Natural killer cell treated with Interleukin-12 subunit alpha and Interleukin-12 subunit beta and Interleukin-15 and Interleukin-18, amount 100 ng/mL, for 72 hours (primary cell): Measurements from ENCODE around the gene STK16. TPM values are rescaled to one million over a fixed set of nuclear protein-coding genes. Genes with fewer than 3 reads are reported as not detected.
"Not testable (repeated sequence)": the region's sequence is repeated elsewhere in the genome, so short reads cannot be mapped to it uniquely, and the experiment has no call there.

Source experiments
- ATAC-seq, 2 donors: fragments of 150-1000 bp; cut with Tn5 transposase in 1 of 2; sonication (Bioruptor Pico), chemical (Tn5 transposase) in 1 of 2; 2 replicates each; pipeline ENCODE4 v1.10.0; 2021
- DNase-seq: peaks from one replicate; pipeline ENCODE4 v3.0.0; 2022; ENCODE audit warnings: low spot score
- H3K27ac Mint-ChIP-seq, 2 donors: 1 replicate in 1 of 2; 2 replicates in 1 of 2; pipeline ENCODE4 v1.8.0; 2022; ENCODE audit warnings: mixed read lengths in 2 of 2, mild to moderate bottlenecking in 1 of 2, moderate library complexity in 1 of 2
- H3K27me3 Mint-ChIP-seq, 2 donors: 1 replicate in 1 of 2; 2 replicates in 1 of 2; pipeline ENCODE4 v1.8.0; 2022; ENCODE audit warnings: mixed read lengths in 2 of 2
- H3K36me3 Mint-ChIP-seq: one replicate; pipeline ENCODE4 v1.8.0; 2022; ENCODE audit warnings: mixed read lengths
- H3K4me1 Mint-ChIP-seq, 2 donors: 1 replicate in 1 of 2; 2 replicates in 1 of 2; pipeline ENCODE4 v1.8.0; 2022; ENCODE audit warnings: low read depth in 2 of 2, mixed read lengths in 2 of 2, mild to moderate bottlenecking in 1 of 2
- H3K4me3 Mint-ChIP-seq: one replicate; pipeline ENCODE4 v1.8.0; 2022; ENCODE audit warnings: mixed read lengths
- H3K9me3 Mint-ChIP-seq: 2 replicates; pipeline ENCODE4 v1.8.0; 2022; ENCODE audit warnings: mixed read lengths
- total RNA-seq, 2 donors: library from RNA; stranded (reverse); gene quantifications; one replicate each; pipeline ENCODE4 v1.2.3, GENCODE V29; 2022

The STK16 gene, protein sequence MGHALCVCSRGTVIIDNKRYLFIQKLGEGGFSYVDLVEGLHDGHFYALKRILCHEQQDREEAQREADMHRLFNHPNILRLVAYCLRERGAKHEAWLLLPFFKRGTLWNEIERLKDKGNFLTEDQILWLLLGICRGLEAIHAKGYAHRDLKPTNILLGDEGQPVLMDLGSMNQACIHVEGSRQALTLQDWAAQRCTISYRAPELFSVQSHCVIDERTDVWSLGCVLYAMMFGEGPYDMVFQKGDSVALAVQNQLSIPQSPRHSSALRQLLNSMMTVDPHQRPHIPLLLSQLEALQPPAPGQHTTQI
- 10 to 100 TPM; 26.8 to 27.8 TPM for total RNA-seq

DNA sequence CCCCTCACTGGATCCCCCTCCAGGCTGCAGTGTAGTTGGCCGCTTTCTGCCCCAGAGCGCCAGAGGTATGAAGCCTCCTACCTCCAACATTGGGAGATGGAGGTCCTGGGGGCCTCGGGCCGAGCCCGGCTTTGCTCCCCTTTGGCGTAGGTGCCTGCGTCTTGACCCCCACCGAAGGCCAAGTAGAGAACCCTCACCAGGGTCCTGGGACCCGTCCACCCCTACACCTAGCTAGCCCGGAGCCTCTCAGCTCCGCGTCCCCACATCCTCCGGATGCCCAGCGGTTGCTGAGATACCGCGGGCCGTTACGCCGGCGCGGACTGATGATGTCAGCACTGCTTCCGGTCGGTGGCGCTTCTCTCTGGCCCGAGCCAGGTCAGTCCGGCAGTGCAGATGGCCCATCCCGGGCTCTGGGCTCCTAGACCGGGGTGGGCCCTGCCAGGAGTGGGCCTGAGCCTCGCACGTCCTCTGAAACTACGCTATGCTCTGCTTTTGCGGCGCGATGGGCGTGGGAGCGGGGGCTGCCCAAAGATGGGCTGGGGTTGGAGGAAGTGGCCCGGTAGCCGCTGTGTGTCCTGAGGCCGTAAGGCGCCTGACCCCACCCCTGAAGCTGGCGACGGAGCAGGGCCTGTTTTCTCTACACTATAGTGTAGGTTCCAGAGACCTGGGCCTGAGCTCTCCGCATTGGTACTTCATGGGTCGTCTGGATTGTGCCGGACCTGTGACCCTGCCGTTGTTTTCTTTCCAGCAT is at the start of gene STK16, which contains the start of gene GLB1L:
Gene STK16 (plus strand): TSS at position 332 of the 751 bp plus-strand sequence. CDS start 521 bp downstream, outside the sequence.
Gene GLB1L (minus strand): TSS at position 297 of the 751 bp plus-strand sequence. CDS start 1,871 bp downstream, outside the sequence.
- Mint-ChIP-seq H3K9me3 (no peaks in the 10 kb centered on the region), H3K27ac (peak within 1 kb of the TSS; percentile 92 to 94), H3K4me3 (peak within 1 kb of the TSS; percentile 96), H3K27me3 (no peaks in the 10 kb centered on the region), H3K36me3 (peaks cover 2% of the 10 kb centered on the region), H3K4me1 (peaks cover 52 to 53% of the 10 kb centered on the region in 2 donors)
- peak; percentile 96 for DNase-seq
- peak; percentile 91 to 93 for ATAC-seq

DNA sequence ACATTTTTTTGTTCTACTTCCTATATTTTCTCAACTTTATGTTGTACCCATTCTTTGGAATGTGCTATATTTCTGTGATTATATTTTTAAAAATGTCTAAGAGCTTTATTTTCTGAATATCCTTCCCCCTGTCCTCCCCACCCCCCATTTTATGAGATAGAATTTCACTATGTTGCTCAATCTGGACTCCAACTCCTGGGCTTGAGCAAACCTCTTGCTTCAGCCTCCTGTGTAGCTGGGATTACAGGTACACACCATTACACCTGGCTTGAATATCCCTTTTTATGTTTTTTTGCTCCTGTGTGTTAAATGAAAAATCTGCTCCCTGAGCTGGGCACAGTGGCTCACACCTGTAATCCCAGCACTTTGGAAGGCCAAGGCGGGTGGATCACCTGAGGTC is 47.9 kb upstream of the STK16 start:
- no peaks in the 10 kb centered on the region for H3K9me3 Mint-ChIP-seq
- H3K4me1 Mint-ChIP-seq: peaks cover 8 to 12% of the 10 kb centered on the region in 2 donors
- no peak overlapping the region for H3K27ac Mint-ChIP-seq
- no peak overlapping the region for H3K4me3 Mint-ChIP-seq
- no peaks in the 10 kb centered on the region for H3K36me3 Mint-ChIP-seq
- DNase-seq (no peak), ATAC-seq (no peak)
- peaks cover 3 to 8% of the 10 kb centered on the region in 2 donors for H3K27me3 Mint-ChIP-seq

DNA sequence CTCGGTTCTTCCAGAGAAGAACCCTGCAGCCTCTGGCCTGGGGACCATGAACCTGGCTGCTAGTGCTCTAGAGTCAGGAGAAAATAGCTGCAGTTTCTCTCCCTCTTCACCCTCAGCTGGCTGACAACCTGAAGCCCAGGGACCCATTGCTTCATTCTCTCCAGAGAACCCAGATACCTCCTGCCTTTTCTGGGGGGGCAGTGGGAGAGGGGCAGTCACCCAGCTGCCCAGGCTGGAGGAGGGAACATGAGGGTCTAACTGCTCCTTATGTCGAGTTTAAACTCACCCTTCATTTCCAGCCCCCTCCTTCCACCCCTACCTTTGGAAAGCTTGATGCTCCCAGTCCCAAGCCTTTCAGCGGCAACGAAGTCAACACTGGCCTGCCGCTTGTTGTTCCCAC is 46.3 kb upstream of the STK16 start:
- Mint-ChIP-seq H3K36me3 (no peaks in the 10 kb centered on the region), H3K4me1 (peaks cover 8 to 12% of the 10 kb centered on the region in 2 donors), H3K9me3 (no peaks in the 10 kb centered on the region), H3K27ac (no peak overlapping the region), H3K27me3 (peaks cover 3 to 8% of the 10 kb centered on the region in 2 donors), H3K4me3 (no peak overlapping the region)
- ATAC-seq: no peak
- DNase-seq: no peak

- Mint-ChIP-seq H3K36me3 (no peaks in the 10 kb centered on the region), H3K4me1 (peaks cover 8 to 12% of the 10 kb centered on the region in 2 donors), H3K27me3 (peaks cover 3 to 8% of the 10 kb centered on the region in 2 donors), H3K9me3 (no peaks in the 10 kb centered on the region), H3K4me3 (no peak overlapping the region), H3K27ac (peak overlapping the region in 1 of 2 donors; percentile 81)
- DNase-seq (no peak), ATAC-seq (peak in 1 of 2 donors; percentile 32)
These were observed 45.6 kb upstream of the STK16 start for GRCh38 chr2:219199470-219200211.

GRCh38 chr2:219200502-219201326 is 44.6 kb upstream of the STK16 start:
- not testable (repeated sequence) for H3K36me3 Mint-ChIP-seq, DNase-seq, ATAC-seq, H3K9me3 Mint-ChIP-seq, H3K27me3 Mint-ChIP-seq
- Mint-ChIP-seq H3K4me3 (peak overlapping the region; percentile 82), H3K4me1 (peaks cover 8 to 12% of the 10 kb centered on the region in 2 donors), H3K27ac (peak overlapping the region; percentile 78 to 81)

GRCh38 chr2:219201331-219201730 is 43.9 kb upstream of the STK16 start:
- H3K9me3 Mint-ChIP-seq, H3K36me3 Mint-ChIP-seq, ATAC-seq, H3K4me3 Mint-ChIP-seq, H3K27me3 Mint-ChIP-seq, DNase-seq: not testable (repeated sequence)
- Mint-ChIP-seq H3K4me1 (peaks cover 12 to 17% of the 10 kb centered on the region in 2 donors), H3K27ac (peak overlapping the region in 1 of 2 donors; percentile 81)

DNA sequence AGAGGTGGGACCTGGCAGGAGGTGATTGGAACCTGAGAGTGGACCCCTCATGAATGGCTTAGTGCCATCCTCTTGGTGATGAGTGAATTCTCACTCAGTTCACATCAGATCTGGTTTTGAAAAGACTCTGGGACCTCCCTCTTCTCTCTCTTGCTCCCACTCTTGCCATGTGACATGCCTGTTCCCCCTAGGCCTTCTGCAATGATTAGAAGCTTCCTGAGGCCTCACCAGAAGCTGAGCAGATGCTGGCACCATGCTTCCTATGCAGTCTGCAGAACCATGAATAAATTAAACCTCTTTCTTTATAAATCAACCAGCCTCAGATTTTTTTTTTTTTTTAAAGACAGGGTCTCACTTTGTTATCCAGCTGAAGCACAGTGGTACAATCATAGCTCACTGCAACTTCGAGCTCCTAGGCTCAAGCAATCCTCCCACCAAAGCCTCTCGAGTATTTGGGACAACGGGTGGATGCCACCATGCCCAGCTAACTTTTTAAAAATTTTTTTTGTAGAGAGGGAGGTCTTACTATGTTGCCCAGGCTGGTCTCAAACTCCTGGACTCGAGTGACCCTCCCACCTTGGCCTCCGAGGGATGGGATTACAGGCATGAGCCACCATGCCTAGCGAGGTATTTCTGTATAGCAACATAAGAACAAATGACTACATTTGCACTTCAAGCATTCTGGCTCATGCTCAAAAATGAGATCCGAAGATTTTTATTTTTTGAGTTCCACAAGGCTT is 40.7 kb upstream of the STK16 start:
- no peak for ATAC-seq
- H3K27ac Mint-ChIP-seq: peak overlapping the region in 1 of 2 donors; percentile 96
- no peaks in the 10 kb centered on the region for H3K36me3 Mint-ChIP-seq
- H3K27me3 Mint-ChIP-seq: peaks cover 0 to 1% of the 10 kb centered on the region in 2 donors
- DNase-seq: no peak
- H3K4me3 Mint-ChIP-seq: peak overlapping the region; percentile 82
- peaks cover 20 to 28% of the 10 kb centered on the region in 2 donors for H3K4me1 Mint-ChIP-seq
- H3K9me3 Mint-ChIP-seq: no peaks in the 10 kb centered on the region

DNA sequence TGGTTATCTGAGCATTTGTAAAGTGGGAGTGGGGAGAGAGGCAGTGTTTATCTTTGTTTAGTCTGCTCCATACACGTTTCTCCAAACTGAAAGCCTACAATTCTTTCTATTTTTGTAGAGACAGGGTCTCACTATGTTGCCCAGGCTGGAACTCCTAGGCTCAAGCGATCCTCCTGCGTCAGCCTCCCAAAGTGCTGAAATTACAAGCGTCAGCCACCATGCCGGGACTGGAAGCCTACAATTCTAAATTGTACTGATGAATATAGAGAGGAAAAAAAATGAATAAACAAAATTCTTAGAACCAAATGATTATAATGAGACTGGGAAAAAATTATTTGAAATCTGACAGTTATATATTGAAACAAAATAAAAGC is 40.1 kb upstream of the STK16 start:
- DNase-seq (no peak), ATAC-seq (no peak)
- Mint-ChIP-seq H3K27me3 (no peaks in the 10 kb centered on the region), H3K4me1 (peaks cover 24 to 27% of the 10 kb centered on the region in 2 donors), H3K36me3 (no peaks in the 10 kb centered on the region), H3K4me3 (peak overlapping the region; percentile 82), H3K27ac (peak overlapping the region; percentile 88 to 96), H3K9me3 (no peaks in the 10 kb centered on the region)

GRCh38 chr2:219205981-219206327 is 39.3 kb upstream of the STK16 start:
- Mint-ChIP-seq H3K27ac (peak overlapping the region; percentile 88 to 96), H3K4me3 (peak overlapping the region; percentile 82), H3K4me1 (peaks cover 17 to 21% of the 10 kb centered on the region in 2 donors), H3K27me3 (no peaks in the 10 kb centered on the region), H3K9me3 (no peaks in the 10 kb centered on the region), H3K36me3 (no peaks in the 10 kb centered on the region)
- ATAC-seq (no peak), DNase-seq (no peak)

GRCh38 chr2:219206328-219207133 is 38.7 kb upstream of the STK16 start, which contains the start of gene ZFAND2B:
Gene ZFAND2B, plus strand, starts transcription at chr2:219206782. Its CDS starts 206 bp downstream, at chr2:219206988.
- peak; percentile 96 for DNase-seq
- ATAC-seq: peak; percentile 98
- Mint-ChIP-seq H3K27me3 (no peaks in the 10 kb centered on the region), H3K4me3 (peak within 1 kb of the TSS; percentile 82), H3K4me1 (peaks cover 20 to 21% of the 10 kb centered on the region in 2 donors), H3K36me3 (no peaks in the 10 kb centered on the region), H3K9me3 (no peaks in the 10 kb centered on the region), H3K27ac (peak within 1 kb of the TSS; percentile 88 to 96)

DNA sequence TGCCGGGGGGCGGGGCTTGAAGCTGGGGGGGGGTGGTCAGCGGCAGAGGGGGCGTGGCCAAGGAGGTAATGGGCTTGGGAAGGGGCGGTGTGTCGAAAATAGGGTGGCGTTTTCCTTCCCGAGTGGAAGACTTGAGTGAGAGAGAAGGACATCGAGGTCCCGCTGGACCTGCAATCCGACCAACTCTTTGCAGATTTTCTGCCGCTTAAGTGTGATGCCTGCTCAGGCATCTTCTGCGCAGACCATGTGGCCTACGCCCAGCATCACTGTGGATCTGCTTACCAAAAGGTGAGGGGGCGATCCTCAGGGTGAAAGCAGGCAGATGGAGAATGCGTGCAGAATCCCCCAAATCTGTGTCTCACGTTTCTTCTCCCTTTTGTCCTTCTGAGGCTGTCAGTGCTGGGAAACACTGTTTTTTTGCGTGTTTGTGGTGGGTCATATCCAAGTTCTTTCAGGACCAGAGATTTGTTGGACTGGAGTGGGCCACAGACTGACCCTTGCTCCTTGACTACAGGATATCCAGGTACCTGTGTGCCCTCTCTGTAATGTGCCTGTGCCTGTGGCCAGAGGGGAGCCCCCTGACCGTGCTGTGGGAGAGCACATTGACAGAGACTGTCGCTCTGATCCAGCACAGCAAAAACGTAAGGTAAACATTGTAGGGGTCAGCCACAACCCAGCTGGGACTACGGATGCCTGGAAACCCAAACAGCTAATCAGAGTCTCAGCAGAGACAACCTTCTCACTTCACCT is 38.0 kb upstream of the STK16 start:
- Mint-ChIP-seq H3K4me1 (peaks cover 20 to 21% of the 10 kb centered on the region in 2 donors), H3K27ac (peak overlapping the region; percentile 63 to 73), H3K4me3 (peak overlapping the region; percentile 82), H3K9me3 (no peaks in the 10 kb centered on the region), H3K27me3 (no peaks in the 10 kb centered on the region), H3K36me3 (no peaks in the 10 kb centered on the region)
- ATAC-seq (no peak), DNase-seq (no peak)
